Measurements from ENCODE around the gene GRIN3B. TPM values are rescaled to one million over a fixed set of nuclear protein-coding genes. Genes with fewer than 3 reads are reported as not detected.

GRIN3B gene
- total RNA-seq, 1 donor from 2014 or later = 0.46 TPM

- no peak for DNase-seq (ENCODE audit: low read depth)
- no peak for TF ChIP-seq CTCF (conservative IDR thresholded peaks at IDR 0.05; ENCODE audit: low read depth, low read length)
- H3K4me3 ChIP-seq (ENCODE audit: low read depth, low read length) = peak overlapping the region; percentile 14
Observed at GRCh38 chr19:996051-996838, 4.0 kb upstream of the GRIN3B start.

GRCh38 chr19:998064-998463 is 2.2 kb upstream of the GRIN3B start:
- no peak for TF ChIP-seq CTCF (conservative IDR thresholded peaks at IDR 0.05; ENCODE audit: low read depth, low read length)
- no peak for DNase-seq (ENCODE audit: low read depth)
- no peak overlapping the region for H3K4me3 ChIP-seq (ENCODE audit: low read depth, low read length)

GRCh38 chr19:999379-999719 is 870 bp upstream of the GRIN3B start:
- TF ChIP-seq CTCF (conservative IDR thresholded peaks at IDR 0.05; ENCODE audit: low read depth, low read length) = no peak
- H3K4me3 ChIP-seq (ENCODE audit: low read depth, low read length) = no peak overlapping the region
- no peak for DNase-seq (ENCODE audit: low read depth)

GRCh38 chr19:1000591-1001537 is 645 bp downstream of the GRIN3B start:
- no peak for DNase-seq (ENCODE audit: low read depth)
- no peak for TF ChIP-seq CTCF (conservative IDR thresholded peaks at IDR 0.05; ENCODE audit: low read depth, low read length)
- H3K4me3 ChIP-seq (ENCODE audit: low read depth, low read length) = no peak overlapping the region

- no peak overlapping the region for H3K4me3 ChIP-seq (ENCODE audit: low read depth, low read length)
- peak; percentile 66 for TF ChIP-seq CTCF (conservative IDR thresholded peaks at IDR 0.05; ENCODE audit: low read depth, low read length)
- no peak for DNase-seq (ENCODE audit: low read depth)
Observed at GRCh38 chr19:1001538-1002166, 1.4 kb downstream of the GRIN3B start.

- TF ChIP-seq CTCF (conservative IDR thresholded peaks at IDR 0.05; ENCODE audit: low read depth, low read length) = no peak
- no peak for DNase-seq (ENCODE audit: low read depth)
- H3K4me3 ChIP-seq (ENCODE audit: low read depth, low read length) = no peak overlapping the region
Observed at GRCh38 chr19:1002600-1002999, 2.4 kb downstream of the GRIN3B start.
